IMR-90 (cell line): Measurements from ENCODE around the gene GPR17. TPM values are rescaled to one million over a fixed set of nuclear protein-coding genes. Genes with fewer than 3 reads are reported as not detected.

ENCODE experiments used
- ATAC-seq: fragments of 200-7000 bp; cut with Tn5 transposase; 2 replicates; pipeline ENCODE4 v1.9.1; 2020; ENCODE audit warnings: low read depth, mild to moderate bottlenecking, moderate library complexity
- BruUV-seq: library from RNA; stranded (reverse); fragments of 400-500 nt; replicated peaks from 2 replicates; lab custom pipeline; 2021; lab: Mats Ljungman, UMichigan
- CTCF ChIA-PET: fragments of 300-600 bp; formaldehyde crosslinking; extraction: SDS; loops from one replicate; lab custom pipeline; 2021; ENCODE audit warnings: antibody characterized with exemption; lab: Yijun Ruan, JAX
- POLR2A ChIA-PET: fragments of 300-600 bp; sonication (Branson Sonifier 250); formaldehyde crosslinking; loops from one replicate; lab custom pipeline; 2022; ENCODE audit warnings: antibody characterized with exemption; ENCODE audit not compliant: unreplicated experiment; lab: Charles Lee
- DNase-seq: peaks from one replicate; pipeline ENCODE4 v3.0.0; 2013
- H2AFZ ChIP-seq: replicated peaks from 2 replicates; pipeline ENCODE3; 2013; ENCODE audit warnings: low read length, mild to moderate bottlenecking; ENCODE audit not compliant: poor library complexity
- H2AK5ac ChIP-seq: 2 replicates; pipeline ENCODE4 v1.6.1; 2013; ENCODE audit warnings: low read depth, low read length, inconsistent platforms
- H2AK9ac ChIP-seq: replicated peaks from 2 replicates; pipeline ENCODE3; 2013; ENCODE audit warnings: mild to moderate bottlenecking, low read depth, low read length, moderate library complexity; ENCODE audit not compliant: poor library complexity
- H2BK120ac ChIP-seq: 2 replicates; pipeline ENCODE4 v1.6.1; 2013; ENCODE audit warnings: low read depth, low read length, inconsistent platforms
- H2BK15ac ChIP-seq: 3 replicates; pipeline ENCODE4 v1.6.1; 2013; ENCODE audit warnings: low read depth, low read length, inconsistent platforms
- H2BK20ac ChIP-seq: 2 replicates; pipeline ENCODE4 v1.6.1; 2013; ENCODE audit warnings: low read depth, mild to moderate bottlenecking, inconsistent platforms, low read length, moderate library complexity
- H2BK5ac ChIP-seq: 2 replicates; pipeline ENCODE4 v1.6.1; 2013; ENCODE audit warnings: mild to moderate bottlenecking, low read depth, low read length, inconsistent platforms; ENCODE audit not compliant: poor library complexity, severe bottlenecking
- H3K14ac ChIP-seq: replicated peaks from 2 replicates; pipeline ENCODE4 v1.6.1; 2013; ENCODE audit warnings: low read depth, low read length, inconsistent platforms
- H3K18ac ChIP-seq: 2 replicates; pipeline ENCODE4 v1.6.1; 2013; ENCODE audit warnings: low read depth, low read length, control low read depth
- H3K23ac ChIP-seq: 2 replicates; pipeline ENCODE4 v1.6.1; 2013; ENCODE audit warnings: low read depth, low read length, inconsistent platforms
- H3K27ac ChIP-seq: 2 replicates; pipeline ENCODE4 v1.5.1; 2013; ENCODE audit warnings: mild to moderate bottlenecking, control low read depth, low read length; ENCODE audit not compliant: insufficient read depth
- H3K27me3 ChIP-seq: 2 replicates; pipeline ENCODE4 v1.6.1; 2013; ENCODE audit warnings: low read length; ENCODE audit not compliant: control insufficient read depth, insufficient read depth
- H3K36me3 ChIP-seq: 2 replicates; pipeline ENCODE4 v1.6.1; 2013; ENCODE audit warnings: low read length, mixed read lengths; ENCODE audit not compliant: control insufficient read depth, insufficient read depth
- H3K4ac ChIP-seq: 2 replicates; pipeline ENCODE4 v1.6.1; 2013; ENCODE audit warnings: low read depth, low read length, inconsistent platforms
- H3K4me1 ChIP-seq: 2 replicates; pipeline ENCODE4 v1.6.1; 2013; ENCODE audit warnings: low read length, mixed read lengths; ENCODE audit not compliant: control insufficient read depth, insufficient read depth
- H3K4me2 ChIP-seq: 2 replicates; pipeline ENCODE4 v1.6.1; 2013; ENCODE audit warnings: low read depth, mild to moderate bottlenecking, control low read depth, low read length, moderate library complexity
- H3K4me3 ChIP-seq: 2 replicates; pipeline ENCODE4 v1.5.1; 2013; ENCODE audit warnings: low read depth, mild to moderate bottlenecking, control low read depth, low read length, moderate library complexity; ENCODE audit not compliant: insufficient read depth
- H3K56ac ChIP-seq: 2 replicates; pipeline ENCODE4 v1.6.1; 2013; ENCODE audit warnings: low read length, inconsistent platforms; ENCODE audit not compliant: insufficient read depth; ENCODE audit errors: extremely low read depth
- H3K79me1 ChIP-seq, 2 experiments: 2 replicates each; pipeline ENCODE4 v1.6.1; 2013; ENCODE audit warnings: low read length in 2 of 2, inconsistent platforms in 1 of 2, low read depth in 1 of 2
- H3K9ac ChIP-seq: 2 replicates; pipeline ENCODE4 v1.6.1; 2013; ENCODE audit warnings: low read depth, low read length, control low read depth
- H3K9me1 ChIP-seq: 2 replicates; pipeline ENCODE4 v1.6.1; 2013; ENCODE audit warnings: low read length, inconsistent platforms; ENCODE audit not compliant: insufficient read depth
- H3K9me3 ChIP-seq: 2 replicates; pipeline ENCODE4 v1.6.1; 2013; ENCODE audit warnings: low read length; ENCODE audit not compliant: control insufficient read depth, insufficient read depth
- H4K20me1 ChIP-seq: 2 replicates; pipeline ENCODE4 v1.6.1; 2013; ENCODE audit warnings: low read length, inconsistent platforms; ENCODE audit not compliant: insufficient read depth
- H4K5ac ChIP-seq: 2 replicates; pipeline ENCODE4 v1.6.1; 2013; ENCODE audit warnings: mild to moderate bottlenecking, low read depth, low read length, control low read depth
- H4K8ac ChIP-seq, 2 experiments: 2 replicates each; pipeline ENCODE4 v1.6.1; 2013; ENCODE audit warnings: low read depth in 2 of 2, low read length in 2 of 2, control low read depth in 1 of 2, inconsistent platforms in 1 of 2
- H4K91ac ChIP-seq: 2 replicates; pipeline ENCODE4 v1.6.1; 2013; ENCODE audit warnings: low read depth, low read length, inconsistent platforms; ENCODE audit not compliant: insufficient read depth
- CEBPB ChIP-seq: IDR thresholded peaks from 2 replicates; pipeline ENCODE4 v1.6.1; 2012; ENCODE audit warnings: low read depth, low read length, improper control_type of control experiment
- CHD1 ChIP-seq: IDR thresholded peaks from 2 replicates; pipeline ENCODE4 v1.6.1; 2012; ENCODE audit warnings: low read depth, low read length, improper control_type of control experiment
- ELK1 ChIP-seq: fragments of 150-350 bp; IDR thresholded peaks from 2 replicates; pipeline ENCODE4 v1.6.1; 2016; ENCODE audit warnings: low read depth, mild to moderate bottlenecking, low read length, moderate library complexity, borderline replicate concordance
- FOS ChIP-seq: fragments of 150-350 bp; IDR thresholded peaks from 2 replicates; pipeline ENCODE4 v1.6.1; 2016; ENCODE audit warnings: low read depth, low read length
- MAFK ChIP-seq: IDR thresholded peaks from 2 replicates; pipeline ENCODE4 v1.6.1; 2012; ENCODE audit warnings: low read depth, low read length, improper control_type of control experiment
- MAZ ChIP-seq: IDR thresholded peaks from 2 replicates; pipeline ENCODE4 v1.6.1; 2012; ENCODE audit warnings: low read depth, mild to moderate bottlenecking, low read length, improper control_type of control experiment, moderate library complexity, borderline replicate concordance
- MXI1 ChIP-seq: IDR thresholded peaks from 2 replicates; pipeline ENCODE4 v1.6.1; 2012; ENCODE audit warnings: low read depth, mild to moderate bottlenecking, low read length, moderate library complexity, borderline replicate concordance
- NFE2L2 ChIP-seq: fragments of 150-350 bp; IDR thresholded peaks from 2 replicates; pipeline ENCODE4 v1.6.1; 2016; ENCODE audit warnings: low read depth, mild to moderate bottlenecking, low read length
- POLR2A ChIP-seq: IDR thresholded peaks from 2 replicates; pipeline ENCODE4 v1.6.1; 2012; ENCODE audit warnings: mild to moderate bottlenecking, low read depth, low read length
- RCOR1 ChIP-seq: IDR thresholded peaks from 2 replicates; pipeline ENCODE4 v1.6.1; 2012; ENCODE audit warnings: mild to moderate bottlenecking, low read length, improper control_type of control experiment; ENCODE audit not compliant: insufficient replicate concordance
- WGBS, 2 experiments: methylation state at CpG; one replicate each; pipeline versions ENCODE4 v1.1.5 to v1.1.7; 2013; ENCODE audit warnings: missing lambda C conversion rate in 2 of 2; ENCODE audit not compliant: insufficient read length in 1 of 2; ENCODE audit errors: extremely low coverage in 2 of 2; 5-methylcytosine and 5-hydroxymethylcytosine counted together
- dilution Hi-C: fragments of 300-500 bp; cut with HindIII; formaldehyde crosslinking; loops from one replicate; pipeline ENCODE4 v1.14.3; 2018; ENCODE audit warnings: low sequenced_read_pairs; ENCODE audit not compliant: unreplicated experiment
- in situ Hi-C: fragments of 300-500 bp; cut with MboI; formaldehyde crosslinking; loops from 3 replicates; pipeline ENCODE4 v1.14.3; 2019; ENCODE audit warnings: low sequenced_read_pairs, inconsistent platforms, mixed read lengths
- intact Hi-C: fragments of 100-400 bp; cut with micrococcal nuclease; formaldehyde crosslinking; loops from 2 replicates; pipeline ENCODE4 v1.10.0; 2022
- polyA plus RNA-seq, 3 experiments: library from polyadenylated mRNA; depleted of rRNA; stranded (reverse); fragments of >200 nt; gene quantifications; 2 replicates each; pipeline ENCODE4 v1.2.3, GENCODE V29; 2012; ENCODE audit warnings: low replicate concordance in 1 of 3
- total RNA-seq: library from RNA; depleted of rRNA; stranded (reverse); fragments of >200 nt; gene quantifications from 2 replicates; pipeline ENCODE4 v1.2.3, GENCODE V29; 2012
- TF ChIP-seq, protein P1 (sequence below): fragments of 150-350 bp; IDR thresholded peaks from 2 replicates; pipeline ENCODE4 v1.6.1; 2017; ENCODE audit warnings: mild to moderate bottlenecking, antibody characterized with exemption, low read length, low read depth

GPR17 gene
- total and polyA plus RNA-seq, 2 of the 4 experiments (the other 2 are of a cell fraction): not detected

DNA sequence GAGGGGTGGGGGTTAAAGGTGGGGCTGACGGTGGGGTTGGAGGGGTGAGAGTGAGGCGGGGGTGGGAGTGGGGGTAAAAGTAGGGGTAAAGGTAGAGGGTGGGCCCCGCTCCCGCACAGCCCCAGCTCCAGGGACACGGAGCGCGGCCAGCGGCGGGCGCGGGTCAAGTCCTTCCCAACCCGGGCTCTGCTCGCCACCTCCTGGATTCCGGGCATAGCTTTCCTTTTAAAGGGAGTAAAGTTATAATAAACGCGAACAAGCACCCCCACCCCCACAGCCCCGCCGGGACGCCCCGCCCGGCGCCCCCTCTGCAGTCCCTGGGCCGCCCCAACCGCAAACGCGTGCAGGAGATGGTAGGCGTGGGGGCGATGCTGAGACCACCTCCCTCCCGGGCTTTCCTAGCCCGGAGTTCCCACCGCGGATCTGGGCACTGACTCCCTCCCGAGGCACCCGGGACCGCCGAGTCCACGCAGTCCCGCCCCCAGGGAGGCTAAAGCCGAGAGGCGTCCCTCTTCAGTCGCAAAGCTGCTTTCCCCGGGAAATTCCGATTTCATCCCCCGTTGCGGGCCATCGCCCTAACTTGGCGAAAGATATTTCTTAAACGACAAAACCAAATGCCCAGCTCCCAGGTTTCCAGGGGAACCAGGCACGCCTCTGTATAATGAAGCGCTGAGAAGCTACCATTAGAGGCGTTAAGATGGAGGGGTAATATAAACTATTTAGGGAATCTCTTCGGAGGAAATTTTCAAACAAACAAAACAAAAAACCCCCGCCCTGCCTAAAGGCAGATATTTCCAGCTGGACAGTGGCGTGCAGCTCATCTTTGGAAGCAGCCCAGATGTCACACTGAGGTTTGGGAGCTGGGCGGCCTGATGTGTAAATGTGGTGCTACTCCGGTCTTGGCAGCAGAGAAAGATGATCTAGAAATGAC lies 29.6 kb downstream of the GPR17 start, which contains the start of gene LIMS2 (continued):
- TF ChIP-seq ELK1 (no peak), MAFK (no peak)

DNA sequence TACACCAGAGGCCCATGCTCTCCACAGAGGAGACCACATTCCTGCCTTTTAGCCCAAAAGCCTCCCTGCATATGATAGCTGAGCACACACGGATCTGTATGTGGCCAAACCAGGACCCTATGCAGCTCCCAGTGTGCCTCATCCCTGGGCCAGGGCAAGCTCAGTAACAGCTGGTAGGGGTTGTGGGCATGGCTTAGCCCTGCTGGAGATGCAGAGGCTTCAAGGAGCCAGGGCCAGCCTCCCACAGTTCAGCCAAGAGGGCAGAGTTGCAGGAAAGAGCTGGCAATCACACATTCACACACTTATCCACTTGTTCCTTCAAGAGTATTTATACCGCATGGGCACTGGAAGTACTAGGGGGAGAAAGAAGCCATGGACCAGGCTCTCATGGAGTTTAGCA lies 31.0 kb downstream of the GPR17 start:
- Histone ChIP-seq H2BK20ac (no peak overlapping the region), H3K4ac (no peak overlapping the region), H2AFZ (no peak overlapping the region), H3K4me3 (no peak overlapping the region), H3K27ac (no peak overlapping the region), H4K5ac (no peak overlapping the region), H3K18ac (no peak overlapping the region), H3K36me3 (no peaks in the 10 kb centered on the region), H3K4me1 (peaks cover 7% of the 10 kb centered on the region; the same call in 1 of the 2 replicates), H4K8ac (no peak overlapping the region), H2BK15ac (no peak overlapping the region), H2AK5ac (no peak overlapping the region), H3K4me2 (no peak overlapping the region), H3K56ac (no peak overlapping the region), H3K79me1 (peaks cover 6 to 23% of the 10 kb centered on the region in 2 experiments; a peak in 3 of 4 replicates), H3K9ac (no peak overlapping the region), H3K9me1 (peaks cover 17% of the 10 kb centered on the region), H2BK5ac (no peak overlapping the region), H2AK9ac (peak overlapping the region; percentile 33), H3K14ac (no peak overlapping the region), H4K91ac (no peak overlapping the region), H3K9me3 (no peaks in the 10 kb centered on the region), H2BK120ac (no peak overlapping the region), H4K20me1 (peaks cover 20% of the 10 kb centered on the region), H3K27me3 (peaks cover 22% of the 10 kb centered on the region), H3K23ac (0 out of 2 replicates have a peak overlapping the region, but pooled peaks have one; percentile 20)
- POLR2A ChIA-PET: no interaction called here
- CTCF ChIA-PET: no interaction called here
- in situ Hi-C loops: no loop called here
- ATAC-seq: no peak
- WGBS, 2 experiments: no CpG with 5 or more reads among the region's 2 CpGs
- DNase-seq: no peak
- dilution Hi-C loops: no loop called here
- BruUV-seq: no TSS peak
- intact Hi-C loops: no loop called here
- no peak for TF ChIP-seq RCOR1
- no peak for TF ChIP-seq CEBPB
- no peak for TF ChIP-seq ELK1
- TF ChIP-seq MXI1: no peak
- no peak for TF ChIP-seq NFE2L2
- TF ChIP-seq FOS: no peak
- no peak for TF ChIP-seq MAFK
- TF ChIP-seq CHD1: no peak
- TF ChIP-seq, protein P1, sequence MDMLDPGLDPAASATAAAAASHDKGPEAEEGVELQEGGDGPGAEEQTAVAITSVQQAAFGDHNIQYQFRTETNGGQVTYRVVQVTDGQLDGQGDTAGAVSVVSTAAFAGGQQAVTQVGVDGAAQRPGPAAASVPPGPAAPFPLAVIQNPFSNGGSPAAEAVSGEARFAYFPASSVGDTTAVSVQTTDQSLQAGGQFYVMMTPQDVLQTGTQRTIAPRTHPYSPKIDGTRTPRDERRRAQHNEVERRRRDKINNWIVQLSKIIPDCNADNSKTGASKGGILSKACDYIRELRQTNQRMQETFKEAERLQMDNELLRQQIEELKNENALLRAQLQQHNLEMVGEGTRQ: no peak
- TF ChIP-seq POLR2A: no peak
- TF ChIP-seq MAZ: no peak
